ENCODE data around the gene CP.

DNA sequence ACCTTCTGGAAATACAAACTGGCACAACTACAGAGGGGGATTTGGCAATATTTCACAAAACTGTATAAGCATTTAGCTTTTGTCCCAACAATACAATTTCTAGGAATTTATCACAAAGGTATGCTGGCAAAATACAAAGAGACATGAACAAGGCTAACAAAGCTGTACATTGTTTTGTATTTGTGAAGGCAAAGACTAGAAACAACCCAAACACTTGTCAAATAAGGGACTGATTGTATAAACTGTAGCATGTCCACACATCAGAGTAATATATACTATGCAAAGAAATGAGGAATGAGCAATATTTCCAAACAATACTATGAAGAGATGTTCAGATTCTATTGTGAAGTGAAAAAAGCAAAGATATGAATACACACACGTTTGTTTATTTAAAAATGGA is 26.4 kb downstream of the CP start:
- TF ChIP-seq, protein P1, sequence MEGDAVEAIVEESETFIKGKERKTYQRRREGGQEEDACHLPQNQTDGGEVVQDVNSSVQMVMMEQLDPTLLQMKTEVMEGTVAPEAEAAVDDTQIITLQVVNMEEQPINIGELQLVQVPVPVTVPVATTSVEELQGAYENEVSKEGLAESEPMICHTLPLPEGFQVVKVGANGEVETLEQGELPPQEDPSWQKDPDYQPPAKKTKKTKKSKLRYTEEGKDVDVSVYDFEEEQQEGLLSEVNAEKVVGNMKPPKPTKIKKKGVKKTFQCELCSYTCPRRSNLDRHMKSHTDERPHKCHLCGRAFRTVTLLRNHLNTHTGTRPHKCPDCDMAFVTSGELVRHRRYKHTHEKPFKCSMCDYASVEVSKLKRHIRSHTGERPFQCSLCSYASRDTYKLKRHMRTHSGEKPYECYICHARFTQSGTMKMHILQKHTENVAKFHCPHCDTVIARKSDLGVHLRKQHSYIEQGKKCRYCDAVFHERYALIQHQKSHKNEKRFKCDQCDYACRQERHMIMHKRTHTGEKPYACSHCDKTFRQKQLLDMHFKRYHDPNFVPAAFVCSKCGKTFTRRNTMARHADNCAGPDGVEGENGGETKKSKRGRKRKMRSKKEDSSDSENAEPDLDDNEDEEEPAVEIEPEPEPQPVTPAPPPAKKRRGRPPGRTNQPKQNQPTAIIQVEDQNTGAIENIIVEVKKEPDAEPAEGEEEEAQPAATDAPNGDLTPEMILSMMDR (IDR thresholded peaks at IDR 0.05): no peak
- TF ChIP-seq POLR2A (IDR thresholded peaks at IDR 0.05): no peak
